Measurements from ENCODE around the gene ZNF285. TPM values are rescaled to one million over a fixed set of nuclear protein-coding genes. Genes with fewer than 3 reads are reported as not detected.
"Not testable (repeated sequence)": the region's sequence is repeated elsewhere in the genome, so short reads cannot be mapped to it uniquely, and the experiment has no call there.

Gene ZNF285
- polyA plus RNA-seq, 1 of the 3 experiments (the other 2 are of a cell fraction): 0.87 TPM

GRCh38 chr19:44341794-44342193 is 59.6 kb downstream of the ZNF285 start:
- TF ChIP-seq JUND (IDR thresholded peaks at IDR 0.05) (no peak), PBX3 (IDR thresholded peaks at IDR 0.05) (no peak), MEF2A (IDR thresholded peaks at IDR 0.05; ENCODE audit: borderline replicate concordance, low read depth) (no peak)
- H3K9me2 ChIP-seq: no peaks in the 10 kb centered on the region
- ChIA-PET CTCF (no interaction called here), POLR2A (no interaction called here)
- H3K27ac ChIP-seq (ENCODE audit: low read depth in 2 of 2, low read length in 1 of 2): no peak overlapping the region
- H3K4me1 ChIP-seq (ENCODE audit: control insufficient read depth in 1 of 2, insufficient read depth in 2 of 2, low read depth in 1 of 2, low read length in 1 of 2): no peaks in the 10 kb centered on the region
- no peaks in the 10 kb centered on the region for H4K20me1 ChIP-seq (ENCODE audit: insufficient read depth)
- H3K79me2 ChIP-seq (ENCODE audit: insufficient read depth): peaks cover 13% of the 10 kb centered on the region; the same call in 1 of the 2 replicates
- no peaks in the 10 kb centered on the region for H3K27me3 ChIP-seq (ENCODE audit: insufficient read depth)
- H2AFZ ChIP-seq (ENCODE audit: low read depth): no peak overlapping the region
- H3K36me3 ChIP-seq (replicated peaks in 1 of 2; ENCODE audit: control insufficient read depth in 1 of 2, insufficient read depth in 2 of 2, low read length in 1 of 2): peaks cover 49 to 61% of the 10 kb centered on the region in 2 experiments
- no peak overlapping the region for H3K4me2 ChIP-seq
- H3K4me3 ChIP-seq (ENCODE audit: low read depth in 2 of 2, low read length in 1 of 2): no peak overlapping the region
- no peak for DNase-seq
- 86% methylated on average over 2 of the region's 2 CpGs for WGBS (ENCODE audit: low lambda C conversion rate)
- no peak overlapping the region for H3K9ac ChIP-seq
- no peaks in the 10 kb centered on the region for H3F3A ChIP-seq (replicated peaks; ENCODE audit: insufficient read depth)
- 0 out of 2 replicates have a peak, but pooled peaks cover 5% of the 10 kb centered on the region for H3K9me3 ChIP-seq

- H3K4me3 ChIP-seq (ENCODE audit: low read depth in 2 of 2, low read length in 1 of 2): peak overlapping the region in 1 of 2 experiments; percentile 22; a peak in 1 of 4 replicates
- POLR2A ChIA-PET; H3F3A ChIP-seq (replicated peaks; ENCODE audit: insufficient read depth); H4K20me1 ChIP-seq (ENCODE audit: insufficient read depth); H3K27ac ChIP-seq (ENCODE audit: low read depth in 2 of 2, low read length in 1 of 2); H3K27me3 ChIP-seq (ENCODE audit: insufficient read depth); H3K4me1 ChIP-seq (ENCODE audit: control insufficient read depth in 1 of 2, insufficient read depth in 2 of 2, low read depth in 1 of 2, low read length in 1 of 2); CTCF ChIA-PET; H2AFZ ChIP-seq (ENCODE audit: low read depth); H3K9ac ChIP-seq; H3K9me2 ChIP-seq; H3K4me2 ChIP-seq; H3K79me2 ChIP-seq (ENCODE audit: insufficient read depth); DNase-seq: not testable (repeated sequence)
- peaks cover 23% of the 10 kb centered on the region for H3K9me3 ChIP-seq
- 87% methylated on average over 3 of the region's 3 CpGs for WGBS (ENCODE audit: low lambda C conversion rate)
- H3K36me3 ChIP-seq (replicated peaks in 1 of 2; ENCODE audit: control insufficient read depth in 1 of 2, insufficient read depth in 2 of 2, low read length in 1 of 2): peaks cover 79 to 91% of the 10 kb centered on the region in 2 experiments
These were observed 66.8 kb downstream of the ZNF285 start for GRCh38 chr19:44334639-44335038.

Other genes with a start within 250 kb of the ZNF285 start
- gene ZNF226, start 236.5 kb downstream of the ZNF285 start, polyA plus RNA-seq (2012; rRNA removed): 28.8 and 48.3 TPM in 2 replicates
- gene ZNF227, start 189.1 kb downstream of the ZNF285 start, polyA plus RNA-seq (2012; rRNA removed): 8.3 and 9.1 TPM in 2 replicates
- 0.97 and 1.8 TPM in 2 replicates for gene ZNF233, start 141.7 kb downstream of the ZNF285 start, polyA plus RNA-seq (2012; rRNA removed)
- gene ZNF235, start 96.6 kb downstream of the ZNF285 start, polyA plus RNA-seq (2012; rRNA removed): 2.7 and 4.1 TPM in 2 replicates
- 2.5 and 5.3 TPM in 2 replicates for gene ZNF112, start 44.9 kb downstream of the ZNF285 start, polyA plus RNA-seq (2012; rRNA removed)
- 1.2 and 1.7 TPM in 2 replicates for gene ZNF229, start 46.9 kb upstream of the ZNF285 start, polyA plus RNA-seq (2012; rRNA removed)
- gene ZNF180, start 98.9 kb upstream of the ZNF285 start, polyA plus RNA-seq (2012; rRNA removed): 1.5 and 1.9 TPM in 2 replicates
- gene CEACAM20, start 128.1 kb upstream of the ZNF285 start, polyA plus RNA-seq (2012; rRNA removed): not detected in 2 replicates
- 0.08 and 0.10 TPM in 2 replicates for gene IGSF23, start 212.0 kb upstream of the ZNF285 start, polyA plus RNA-seq (2012; rRNA removed)
- 90.2 and 90.8 TPM in 2 replicates for gene PVR, start 242.3 kb upstream of the ZNF285 start, polyA plus RNA-seq (2012; rRNA removed)

All from SK-N-SH (cell line).